ENCODE measurements around the gene BMF.

DNA sequence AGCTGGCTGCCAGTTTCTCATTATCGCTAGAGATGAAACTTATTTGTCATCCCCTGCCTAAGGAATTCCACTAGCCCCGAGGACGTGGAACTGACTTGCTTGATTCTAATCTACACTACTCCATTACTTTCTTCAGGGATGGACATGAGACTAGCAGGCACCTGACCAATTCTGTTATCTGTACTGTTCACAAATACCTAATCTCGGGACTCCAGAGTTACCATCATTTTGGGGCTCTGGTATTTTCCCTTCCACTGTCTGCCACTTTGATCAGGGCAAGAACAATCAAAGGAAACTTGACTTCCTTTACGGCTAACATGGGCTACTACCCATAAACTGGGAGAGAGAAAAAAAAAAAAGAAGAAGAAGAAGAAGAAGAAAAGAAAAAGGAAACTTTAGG is 27.8 kb downstream of the BMF start:
- TF ChIP-seq, protein P1, sequence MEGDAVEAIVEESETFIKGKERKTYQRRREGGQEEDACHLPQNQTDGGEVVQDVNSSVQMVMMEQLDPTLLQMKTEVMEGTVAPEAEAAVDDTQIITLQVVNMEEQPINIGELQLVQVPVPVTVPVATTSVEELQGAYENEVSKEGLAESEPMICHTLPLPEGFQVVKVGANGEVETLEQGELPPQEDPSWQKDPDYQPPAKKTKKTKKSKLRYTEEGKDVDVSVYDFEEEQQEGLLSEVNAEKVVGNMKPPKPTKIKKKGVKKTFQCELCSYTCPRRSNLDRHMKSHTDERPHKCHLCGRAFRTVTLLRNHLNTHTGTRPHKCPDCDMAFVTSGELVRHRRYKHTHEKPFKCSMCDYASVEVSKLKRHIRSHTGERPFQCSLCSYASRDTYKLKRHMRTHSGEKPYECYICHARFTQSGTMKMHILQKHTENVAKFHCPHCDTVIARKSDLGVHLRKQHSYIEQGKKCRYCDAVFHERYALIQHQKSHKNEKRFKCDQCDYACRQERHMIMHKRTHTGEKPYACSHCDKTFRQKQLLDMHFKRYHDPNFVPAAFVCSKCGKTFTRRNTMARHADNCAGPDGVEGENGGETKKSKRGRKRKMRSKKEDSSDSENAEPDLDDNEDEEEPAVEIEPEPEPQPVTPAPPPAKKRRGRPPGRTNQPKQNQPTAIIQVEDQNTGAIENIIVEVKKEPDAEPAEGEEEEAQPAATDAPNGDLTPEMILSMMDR (IDR thresholded peaks at IDR 0.05), result no peak
- TF ChIP-seq POLR2A (IDR thresholded peaks at IDR 0.05), result no peak

Measured in thyroid gland (tissue), 4 donors.